ENCODE data around the gene COG6. TPM values are rescaled to one million over a fixed set of nuclear protein-coding genes. Genes with fewer than 3 reads are reported as not detected.

COG6 gene
- total and polyA plus RNA-seq, 3 donors from 2014 or later, result 32.0 to 50.7 (median 47.8) TPM

- intact Hi-C loops (cut with DNase I; ENCODE audit: low total_unique reads), result no loop called here
- Histone ChIP-seq H3K4me1 (no peaks in the 10 kb centered on the region), H3K36me3 (ENCODE audit: low read depth, missing control alignments) (no peaks in the 10 kb centered on the region), H3K9me3 (no peaks in the 10 kb centered on the region), H3K4me3 (no peak overlapping the region), H3K27ac (no peak overlapping the region), H3K27me3 (no peaks in the 10 kb centered on the region)
- DNase-seq, result no peak
- 67 to 68% methylated on average over 3 of the region's 3 CpGs for WGBS, 2 donors
- no peak for TF ChIP-seq POLR2A (IDR thresholded peaks at IDR 0.05)
Observed at GRCh38 chr13:39767791-39768517, 112.5 kb downstream of the COG6 start.

GRCh38 chr13:39768962-39769361, 113.5 kb downstream of the COG6 start:
- no peak overlapping the region for H3K27ac ChIP-seq
- no peaks in the 10 kb centered on the region for H3K9me3 ChIP-seq
- DNase-seq, result no peak
- intact Hi-C loops (cut with DNase I; ENCODE audit: low total_unique reads), result no loop called here
- no peak overlapping the region for H3K4me3 ChIP-seq
- no peaks in the 10 kb centered on the region for H3K27me3 ChIP-seq
- no peak for TF ChIP-seq POLR2A (IDR thresholded peaks at IDR 0.05)
- no peak for TF ChIP-seq CTCF (IDR thresholded peaks at IDR 0.05)
- no peaks in the 10 kb centered on the region for H3K36me3 ChIP-seq (ENCODE audit: low read depth, missing control alignments)
- no peaks in the 10 kb centered on the region for H3K4me1 ChIP-seq

- Histone ChIP-seq H3K36me3 (ENCODE audit: low read depth, missing control alignments) (no peaks in the 10 kb centered on the region), H3K4me3 (no peak overlapping the region), H3K4me1 (no peaks in the 10 kb centered on the region), H3K27me3 (no peaks in the 10 kb centered on the region), H3K27ac (no peak overlapping the region), H3K9me3 (no peaks in the 10 kb centered on the region)
- intact Hi-C loops (cut with DNase I; ENCODE audit: low total_unique reads), result no loop called here
- no peak for TF ChIP-seq POLR2A (IDR thresholded peaks at IDR 0.05)
- TF ChIP-seq CTCF (IDR thresholded peaks at IDR 0.05), result no peak
- no peak for DNase-seq
- WGBS, 2 donors, result 83 to 88% methylated on average over 9 of the region's 9 CpGs
Observed at GRCh38 chr13:39770221-39771090, 115.0 kb downstream of the COG6 start.

- no peaks in the 10 kb centered on the region for H3K27me3 ChIP-seq
- DNase-seq, result no peak
- WGBS, 2 donors, result 86 to 88% methylated on average over 4 of the region's 4 CpGs
- H3K4me1 ChIP-seq, result no peaks in the 10 kb centered on the region
- H3K36me3 ChIP-seq (ENCODE audit: low read depth, missing control alignments), result no peaks in the 10 kb centered on the region
- no peaks in the 10 kb centered on the region for H3K9me3 ChIP-seq
- intact Hi-C loops (cut with DNase I; ENCODE audit: low total_unique reads), result no loop called here
- TF ChIP-seq POLR2A (IDR thresholded peaks at IDR 0.05) (no peak), CTCF (IDR thresholded peaks at IDR 0.05) (no peak)
- no peak overlapping the region for H3K27ac ChIP-seq
- no peak overlapping the region for H3K4me3 ChIP-seq
Observed at GRCh38 chr13:39773833-39774232, 118.4 kb downstream of the COG6 start.

- DNase-seq, result no peak
- WGBS, 2 donors, result 68 to 71% methylated on average over 3 of the region's 3 CpGs
Observed at GRCh38 chr13:39776439-39776838, 121.0 kb downstream of the COG6 start.

More at GRCh38 chr13:39776439-39776838, 121.0 kb downstream of the COG6 start:
- Histone ChIP-seq H3K4me3 (no peak overlapping the region), H3K9me3 (no peaks in the 10 kb centered on the region), H3K27me3 (no peaks in the 10 kb centered on the region), H3K36me3 (ENCODE audit: low read depth, missing control alignments) (no peaks in the 10 kb centered on the region), H3K27ac (no peak overlapping the region), H3K4me1 (no peaks in the 10 kb centered on the region)
- intact Hi-C loops (cut with DNase I; ENCODE audit: low total_unique reads), result no loop called here
- TF ChIP-seq CTCF (IDR thresholded peaks at IDR 0.05), result no peak
- TF ChIP-seq POLR2A (IDR thresholded peaks at IDR 0.05), result no peak

Data from testis (tissue), 3 donors.